GM19395 (cell line): Measurements from ENCODE around the gene PLA2G4F.

Source experiments
- ATAC-seq: cut with Tn5 transposase; IDR thresholded peaks from one replicate; pipeline ENCODE4 v1.9.1; 2021; ENCODE audit warnings: mild to moderate bottlenecking, moderate library complexity; ENCODE audit not compliant: unreplicated experiment

Gene PLA2G4F

DNA sequence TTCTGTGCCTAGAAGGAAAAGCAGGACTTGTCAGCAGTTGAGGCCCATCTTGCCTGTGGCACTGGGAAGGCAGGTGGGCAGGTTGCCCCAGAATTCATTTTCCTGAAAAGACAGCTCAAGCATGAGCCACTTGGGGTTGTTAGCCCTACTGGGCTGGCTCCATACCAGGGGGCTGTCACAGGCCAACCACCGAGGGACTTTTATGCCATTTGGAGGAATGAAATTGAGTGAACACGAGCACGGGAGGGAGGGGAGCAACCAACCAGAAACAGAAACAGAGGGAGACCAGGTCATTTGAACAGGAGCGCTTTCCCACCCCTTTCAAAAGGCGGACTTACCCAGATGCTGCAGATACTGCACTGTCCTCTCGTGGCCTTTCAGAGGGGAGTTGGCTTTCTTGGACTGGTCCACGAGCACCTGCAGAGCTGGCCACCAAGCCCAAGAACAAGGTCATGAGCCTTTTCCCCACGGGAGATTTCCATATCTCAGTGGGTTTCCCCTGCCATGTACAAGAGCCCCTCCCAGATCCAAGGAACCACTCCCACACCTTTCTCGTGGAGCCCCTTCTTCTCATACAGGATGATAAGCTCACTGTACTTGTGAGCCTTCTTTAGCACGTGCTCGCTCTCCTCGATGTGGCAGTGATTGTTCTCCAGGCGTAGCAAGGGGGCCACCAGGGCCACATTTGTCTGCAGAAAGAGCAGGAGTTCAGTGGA lies 9.9 kb upstream of the PLA2G4F start:
- no peak for ATAC-seq

DNA sequence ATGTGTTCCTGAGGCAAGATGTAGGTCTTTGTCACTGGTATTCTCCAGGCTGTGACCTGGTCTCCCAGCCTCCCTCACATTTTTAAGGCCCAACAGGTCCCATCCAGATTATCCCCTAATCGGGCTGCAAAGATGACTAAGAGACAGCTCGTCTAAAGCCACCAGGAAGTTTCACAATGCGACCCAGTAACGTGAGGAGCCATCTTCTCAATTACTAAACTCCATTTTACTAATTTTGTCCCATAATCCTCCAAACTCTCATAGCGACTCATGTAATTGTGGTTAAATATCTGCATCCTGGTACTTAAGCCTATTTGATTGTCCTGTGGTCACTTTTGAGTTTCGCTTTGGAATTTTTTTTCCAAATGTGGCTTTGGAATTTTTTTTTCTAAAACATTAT lies 8.7 kb upstream of the PLA2G4F start:
- no peak for ATAC-seq

DNA sequence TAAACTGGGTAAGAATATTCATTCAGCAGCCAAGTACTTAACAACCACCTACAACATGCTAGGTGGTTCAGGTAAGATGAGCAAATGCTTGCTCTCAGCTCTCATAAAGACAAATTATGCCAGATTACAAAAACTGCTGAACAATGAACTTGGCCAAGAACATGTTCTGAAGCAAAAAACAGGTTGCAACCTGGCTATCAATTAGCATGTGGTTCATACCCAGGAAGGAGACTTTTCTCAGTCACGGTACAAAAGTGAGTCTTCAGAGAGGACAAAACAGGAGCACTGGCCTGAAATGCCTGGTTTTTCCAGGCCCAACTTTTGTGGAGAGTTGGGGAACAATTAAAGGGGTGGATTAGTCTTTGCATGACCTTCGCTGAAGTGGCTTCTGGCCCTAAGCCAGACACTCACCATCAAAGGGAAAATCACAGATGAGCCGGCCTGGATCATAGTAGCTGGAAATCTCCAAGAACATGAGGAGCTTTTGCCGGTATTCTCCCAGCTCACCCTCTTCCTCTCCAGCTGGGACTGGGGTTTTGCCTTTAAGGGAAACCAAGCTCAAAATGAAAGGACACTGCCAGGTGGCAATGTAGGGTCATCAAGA lies 7.6 kb upstream of the PLA2G4F start:
- ATAC-seq, result no peak

- ATAC-seq, result no peak
These were observed 6.9 kb upstream of the PLA2G4F start for GRCh38 chr15:42163291-42163690.

DNA sequence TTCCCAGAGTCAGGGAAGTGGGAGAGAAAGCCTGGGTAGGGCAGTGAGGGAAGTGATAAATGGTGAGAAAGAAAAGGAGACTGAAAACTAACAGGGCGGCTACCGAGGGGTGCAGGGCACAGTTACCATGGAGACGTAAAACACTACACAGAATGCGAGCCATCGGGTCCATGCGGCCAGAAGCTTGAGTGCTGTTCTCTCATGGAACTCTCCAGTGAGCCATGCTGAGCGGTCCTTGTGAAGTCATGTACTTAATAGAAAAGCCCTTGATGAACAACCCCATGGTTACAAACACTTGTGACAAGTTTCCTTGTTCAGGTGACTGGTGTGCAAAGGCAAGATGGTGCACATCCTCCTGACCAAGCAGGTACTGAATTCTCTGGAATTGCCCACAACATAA lies 3.7 kb upstream of the PLA2G4F start:
- ATAC-seq, result no peak

- no peak for ATAC-seq
These were observed 3.1 kb upstream of the PLA2G4F start for GRCh38 chr15:42159381-42160015.

GRCh38 chr15:42158941-42159340 lies 2.5 kb upstream of the PLA2G4F start:
- ATAC-seq, result no peak

GRCh38 chr15:42157981-42158765 lies 1.7 kb upstream of the PLA2G4F start:
- ATAC-seq, result no peak

DNA sequence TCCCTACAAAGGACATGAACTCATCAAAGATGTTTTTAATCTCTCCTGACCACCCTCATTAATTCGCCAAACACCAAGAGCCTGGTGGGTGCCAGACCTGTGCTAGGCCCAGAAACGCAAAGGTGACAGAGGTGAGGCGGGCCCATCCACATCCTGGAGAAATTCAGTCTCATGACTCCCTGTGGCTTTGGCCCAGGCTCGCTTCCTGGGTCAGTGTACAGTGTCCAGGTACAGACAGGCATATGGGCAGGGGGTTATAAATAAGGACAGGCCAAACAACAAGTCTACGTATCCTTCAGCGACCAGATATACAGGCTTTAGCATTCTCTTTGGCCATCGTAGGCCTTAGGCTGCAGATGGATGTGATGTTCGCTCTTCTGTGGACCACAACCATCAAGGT lies 945 bp upstream of the PLA2G4F start:
- ATAC-seq, result no peak

GRCh38 chr15:42155546-42156242 lies 742 bp downstream of the PLA2G4F start:
- no peak for ATAC-seq

DNA sequence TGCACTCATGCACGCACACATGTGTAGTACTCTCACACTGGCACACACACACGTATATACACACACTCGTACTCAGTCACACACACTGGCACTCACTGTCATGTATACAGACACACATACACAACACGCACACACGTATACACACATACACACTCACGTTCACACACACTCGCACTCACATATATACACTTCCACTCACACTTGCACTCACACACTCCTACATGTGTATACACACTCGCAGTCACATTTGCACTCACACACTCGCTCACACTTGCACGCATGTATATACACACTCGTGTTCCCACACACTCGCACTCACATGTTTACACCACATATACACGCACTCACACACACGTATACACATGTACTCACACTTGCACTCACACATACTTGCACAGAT lies 1.5 kb downstream of the PLA2G4F start:
- no peak for ATAC-seq

DNA sequence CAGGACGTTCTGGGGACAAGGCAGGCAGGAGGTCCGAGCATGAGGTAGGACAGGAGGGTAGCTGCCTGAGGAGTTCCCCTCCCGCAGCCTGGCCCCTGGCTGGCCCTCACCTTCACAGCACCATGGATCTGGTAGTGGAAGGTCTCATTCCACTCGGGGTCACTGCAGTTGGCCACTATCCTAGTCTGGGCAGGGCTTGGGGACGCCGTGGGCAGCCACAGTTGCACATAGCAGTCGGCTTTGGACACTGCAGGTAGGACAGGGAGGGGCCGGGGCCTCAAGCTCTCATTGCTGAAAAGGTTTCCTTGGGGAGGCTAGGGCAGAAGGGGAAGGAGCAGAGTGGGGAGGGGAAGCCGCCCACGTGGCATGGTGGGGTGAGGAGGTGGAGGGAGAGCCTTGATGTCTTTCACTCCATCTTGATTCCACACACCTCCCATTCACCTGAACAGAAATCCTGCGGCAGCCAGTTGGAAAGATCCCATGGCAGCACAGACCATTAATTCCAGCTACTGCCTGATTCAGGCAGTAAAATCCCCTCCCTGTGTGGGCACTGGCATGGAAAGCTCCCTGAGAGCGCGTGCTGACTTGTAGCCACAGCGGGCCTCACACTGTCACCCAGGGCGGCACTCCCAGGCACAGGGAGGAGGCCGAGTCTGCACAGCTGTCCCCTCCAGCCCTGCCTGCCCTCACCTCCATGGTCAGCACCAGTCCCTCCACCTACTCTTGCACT lies 2.1 kb downstream of the PLA2G4F start:
- no peak for ATAC-seq

DNA sequence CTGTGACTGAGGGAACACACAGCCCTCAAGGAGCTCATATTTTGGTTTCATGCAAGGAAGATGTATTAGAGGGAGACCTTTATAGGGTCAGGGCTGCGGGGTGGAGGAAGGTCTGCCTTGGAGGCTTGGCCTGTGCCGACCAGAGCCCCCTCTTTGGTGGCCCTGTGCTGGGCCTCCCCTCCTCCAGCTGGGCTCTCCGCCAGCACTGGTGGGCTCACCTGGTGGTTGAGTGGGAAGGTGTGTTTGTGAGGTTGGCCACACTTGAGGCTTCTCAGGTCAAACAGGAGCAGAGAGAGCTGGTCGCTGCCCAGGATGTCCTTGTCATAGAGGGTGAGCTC lies 2.6 kb downstream of the PLA2G4F start:
- no peak for ATAC-seq

- ATAC-seq, result no peak
These were observed 3.3 kb downstream of the PLA2G4F start for GRCh38 chr15:42152921-42153698.

GRCh38 chr15:42152196-42152920 lies 4.1 kb downstream of the PLA2G4F start:
- no peak for ATAC-seq

DNA sequence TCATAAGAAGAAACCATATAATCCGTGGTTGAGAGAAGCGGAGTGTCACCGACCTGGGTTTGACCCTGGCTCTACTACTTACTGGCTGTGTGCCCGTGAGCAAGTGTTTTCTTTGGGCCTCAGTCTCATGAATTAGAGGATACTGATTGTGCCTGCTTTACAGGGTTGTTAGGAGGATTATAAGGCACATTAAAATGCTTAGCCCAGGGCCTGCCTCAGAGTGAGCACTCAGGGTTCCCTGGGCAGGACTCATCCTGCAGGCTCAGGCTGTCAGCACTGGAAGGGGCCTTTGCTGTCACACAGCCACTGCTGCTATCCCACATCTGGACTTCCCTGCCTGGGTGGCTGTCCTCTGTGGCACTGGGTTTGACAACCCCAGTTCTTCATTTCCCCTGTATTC lies 4.7 kb downstream of the PLA2G4F start:
- ATAC-seq, result no peak

DNA sequence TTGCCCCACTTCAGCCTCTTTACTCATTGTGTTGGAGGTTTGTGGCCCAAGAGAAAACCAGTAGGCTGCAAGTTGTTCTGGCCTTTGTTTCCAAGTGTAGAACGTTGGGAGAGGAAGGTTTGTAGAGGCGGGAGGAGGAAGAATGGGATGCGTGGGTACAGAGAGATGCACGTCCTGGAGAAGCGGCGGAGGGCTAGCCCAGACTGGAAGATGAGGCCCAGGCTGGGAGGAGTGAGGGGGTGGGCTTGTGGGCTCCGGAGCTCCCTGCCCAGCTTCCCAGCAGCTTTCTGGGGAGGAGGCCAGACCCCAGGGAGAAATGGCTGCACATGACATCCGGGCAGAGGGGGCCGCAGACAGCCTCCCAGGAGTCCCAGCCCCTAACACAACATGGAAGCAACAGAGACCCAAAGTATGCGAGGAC lies 5.3 kb downstream of the PLA2G4F start:
- ATAC-seq, result no peak

- ATAC-seq, result no peak
These were observed 6.0 kb downstream of the PLA2G4F start for GRCh38 chr15:42150219-42150970.
